ENCODE data around the gene MIPOL1.

MIPOL1 gene

GRCh38 chr14:37170993-37171392 is 26.7 kb upstream of the MIPOL1 start:
- Histone ChIP-seq H3K9me2 (replicated peaks; ENCODE audit: insufficient read depth, low read length) (no peaks in the 10 kb centered on the region), H2AFZ (ENCODE audit: low read depth, low read length, severe bottlenecking) (no peak overlapping the region), H3K36me3 (ENCODE audit: low read length) (no peaks in the 10 kb centered on the region), H3K9ac (ENCODE audit: low read length) (no peak overlapping the region), H3K4me3 (ENCODE audit: insufficient read depth, low read length, poor library complexity, severe bottlenecking) (no peak overlapping the region), H3K79me2 (ENCODE audit: insufficient read depth, low read length) (no peaks in the 10 kb centered on the region), H3K27me3 (ENCODE audit: low read length) (no peaks in the 10 kb centered on the region), H4K20me1 (ENCODE audit: low read depth, low read length) (no peaks in the 10 kb centered on the region), H3K9me3 (ENCODE audit: insufficient read depth, low read length) (no peaks in the 10 kb centered on the region), H3K27ac (ENCODE audit: low read depth, low read length) (no peak overlapping the region), H3F3A (ENCODE audit: insufficient read depth) (no peaks in the 10 kb centered on the region), H3K4me2 (ENCODE audit: low read depth, low read length, poor library complexity, severe bottlenecking) (no peak overlapping the region)
- TF ChIP-seq EZH2phosphoT487 (conservative IDR thresholded peaks at IDR 0.05; ENCODE audit: low read length) = no peak
- TF ChIP-seq CTCF (IDR thresholded peaks at IDR 0.05; ENCODE audit: insufficient read depth, low read length, poor library complexity, severe bottlenecking) = no peak

- no peaks in the 10 kb centered on the region for H3F3A ChIP-seq (ENCODE audit: insufficient read depth)
- H3K27me3 ChIP-seq (ENCODE audit: low read length) = no peaks in the 10 kb centered on the region
- no peaks in the 10 kb centered on the region for H3K9me2 ChIP-seq (replicated peaks; ENCODE audit: insufficient read depth, low read length)
- H4K20me1 ChIP-seq (ENCODE audit: low read depth, low read length) = no peaks in the 10 kb centered on the region
- H3K4me2 ChIP-seq (ENCODE audit: low read depth, low read length, poor library complexity, severe bottlenecking) = no peak overlapping the region
- no peaks in the 10 kb centered on the region for H3K79me2 ChIP-seq (ENCODE audit: insufficient read depth, low read length)
- TF ChIP-seq EZH2phosphoT487 (conservative IDR thresholded peaks at IDR 0.05; ENCODE audit: low read length) = no peak
- no peak for TF ChIP-seq CTCF (IDR thresholded peaks at IDR 0.05; ENCODE audit: insufficient read depth, low read length, poor library complexity, severe bottlenecking)
- H3K9me3 ChIP-seq (ENCODE audit: insufficient read depth, low read length) = no peaks in the 10 kb centered on the region
- no peak overlapping the region for H3K4me3 ChIP-seq (ENCODE audit: insufficient read depth, low read length, poor library complexity, severe bottlenecking)
- H3K9ac ChIP-seq (ENCODE audit: low read length) = no peak overlapping the region
- no peak overlapping the region for H3K27ac ChIP-seq (ENCODE audit: low read depth, low read length)
- H2AFZ ChIP-seq (ENCODE audit: low read depth, low read length, severe bottlenecking) = no peak overlapping the region
- H3K36me3 ChIP-seq (ENCODE audit: low read length) = no peaks in the 10 kb centered on the region
Observed at GRCh38 chr14:37171678-37172023, 26.1 kb upstream of the MIPOL1 start.

GRCh38 chr14:37172024-37172869 is 25.5 kb upstream of the MIPOL1 start, which contains the start of gene SLC25A21:
Gene SLC25A21 (minus strand): TSS chr14:37172606.
- Histone ChIP-seq H3K4me3 (ENCODE audit: insufficient read depth, low read length, poor library complexity, severe bottlenecking) (no peak within 1 kb of the TSS), H3K79me2 (ENCODE audit: insufficient read depth, low read length) (no peaks in the 10 kb centered on the region), H3K4me2 (ENCODE audit: low read depth, low read length, poor library complexity, severe bottlenecking) (no peak within 1 kb of the TSS)

More at GRCh38 chr14:37172024-37172869, 25.5 kb upstream of the MIPOL1 start, which contains the start of gene SLC25A21:
- Histone ChIP-seq H3K9me3 (ENCODE audit: insufficient read depth, low read length) (no peaks in the 10 kb centered on the region), H3K27me3 (ENCODE audit: low read length) (no peaks in the 10 kb centered on the region), H2AFZ (ENCODE audit: low read depth, low read length, severe bottlenecking) (no peak within 1 kb of the TSS), H3K9ac (ENCODE audit: low read length) (no peak within 1 kb of the TSS), H3K36me3 (ENCODE audit: low read length) (no peaks in the 10 kb centered on the region), H3F3A (ENCODE audit: insufficient read depth) (no peaks in the 10 kb centered on the region), H3K9me2 (replicated peaks; ENCODE audit: insufficient read depth, low read length) (no peaks in the 10 kb centered on the region), H4K20me1 (ENCODE audit: low read depth, low read length) (no peaks in the 10 kb centered on the region), H3K27ac (ENCODE audit: low read depth, low read length) (no peak within 1 kb of the TSS)
- TF ChIP-seq EZH2phosphoT487 (conservative IDR thresholded peaks at IDR 0.05; ENCODE audit: low read length) = no peak
- TF ChIP-seq CTCF (IDR thresholded peaks at IDR 0.05; ENCODE audit: insufficient read depth, low read length, poor library complexity, severe bottlenecking) = no peak

All from SU-DHL-6 (cell line).